Stimulated activated CD4-positive, alpha-beta T cell treated with anti-CD3 and anti-CD28 coated beads, TNF-alpha, amount 100 ng/mL, for 4 hours (primary cell): ENCODE results near the gene PLPPR1.
"Not testable (repeated sequence)": the region's sequence is repeated elsewhere in the genome, so short reads cannot be mapped to it uniquely, and the experiment has no call there.

Source experiments
- DNase-seq, 3 experiments: peaks; one replicate each; pipeline ENCODE4 v3.0.0-alpha.2; 2020; ENCODE audit warnings: low read depth in 3 of 3

PLPPR1 gene

DNA sequence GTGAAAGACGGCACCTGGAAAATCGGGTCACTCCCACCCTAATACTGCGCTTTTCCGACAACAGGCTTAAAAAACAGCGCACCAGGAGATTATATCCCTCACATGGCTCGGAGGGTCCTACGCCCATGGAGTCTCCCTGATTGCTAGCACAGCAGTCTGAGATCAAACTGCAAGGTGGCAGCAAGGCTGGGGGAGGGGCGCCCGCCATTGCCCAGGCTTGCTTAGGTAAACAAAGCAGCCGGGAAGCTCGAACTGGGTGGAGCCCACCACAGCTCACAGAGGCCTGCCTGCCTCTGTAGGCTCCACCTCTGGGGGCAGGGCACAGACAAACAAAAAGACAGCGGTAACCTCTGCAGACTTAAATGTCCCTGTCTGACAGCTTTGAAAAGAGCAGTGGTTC is 262.5 kb downstream of the PLPPR1 start:
- not testable (repeated sequence) for DNase-seq

DNA sequence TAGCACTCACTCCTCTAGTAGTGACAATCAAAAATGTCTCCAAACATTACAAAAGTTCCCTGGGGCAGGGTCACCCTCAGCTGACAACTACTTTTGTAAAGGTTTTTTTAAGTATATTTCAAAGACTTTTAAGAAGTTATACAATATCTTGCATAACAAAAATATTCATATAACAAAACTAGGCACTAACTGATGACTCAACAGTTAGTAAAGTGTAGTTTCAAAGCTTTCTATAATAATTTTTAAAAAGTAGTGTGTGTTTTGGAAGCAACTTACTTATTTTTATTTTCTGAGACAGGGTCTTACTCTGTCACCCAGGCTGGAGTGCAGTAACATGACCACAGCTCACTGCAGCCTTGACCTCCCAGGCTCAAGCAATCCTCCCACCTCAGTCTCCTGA is 271.4 kb downstream of the PLPPR1 start:
- DNase-seq: no peak

DNA sequence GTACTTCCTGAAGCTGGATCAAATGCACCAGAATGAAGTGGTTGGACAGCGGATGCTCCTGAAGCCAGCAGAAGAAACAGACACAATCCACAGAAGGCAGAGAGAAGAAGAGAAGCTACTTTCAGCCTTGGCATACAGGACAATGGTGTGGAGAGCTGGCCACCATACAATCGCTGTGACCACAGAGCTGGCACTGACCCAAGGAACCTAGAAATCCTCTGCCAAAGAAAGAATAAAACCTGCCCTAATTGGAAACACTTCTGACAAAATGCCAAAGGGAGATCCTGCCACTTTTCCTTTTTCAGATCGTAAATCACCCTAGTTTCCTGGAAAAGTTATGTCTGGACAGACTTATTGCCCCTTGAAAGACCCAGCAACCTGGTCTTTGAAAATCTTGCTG is 278.5 kb downstream of the PLPPR1 start:
- DNase-seq: no peak

DNA sequence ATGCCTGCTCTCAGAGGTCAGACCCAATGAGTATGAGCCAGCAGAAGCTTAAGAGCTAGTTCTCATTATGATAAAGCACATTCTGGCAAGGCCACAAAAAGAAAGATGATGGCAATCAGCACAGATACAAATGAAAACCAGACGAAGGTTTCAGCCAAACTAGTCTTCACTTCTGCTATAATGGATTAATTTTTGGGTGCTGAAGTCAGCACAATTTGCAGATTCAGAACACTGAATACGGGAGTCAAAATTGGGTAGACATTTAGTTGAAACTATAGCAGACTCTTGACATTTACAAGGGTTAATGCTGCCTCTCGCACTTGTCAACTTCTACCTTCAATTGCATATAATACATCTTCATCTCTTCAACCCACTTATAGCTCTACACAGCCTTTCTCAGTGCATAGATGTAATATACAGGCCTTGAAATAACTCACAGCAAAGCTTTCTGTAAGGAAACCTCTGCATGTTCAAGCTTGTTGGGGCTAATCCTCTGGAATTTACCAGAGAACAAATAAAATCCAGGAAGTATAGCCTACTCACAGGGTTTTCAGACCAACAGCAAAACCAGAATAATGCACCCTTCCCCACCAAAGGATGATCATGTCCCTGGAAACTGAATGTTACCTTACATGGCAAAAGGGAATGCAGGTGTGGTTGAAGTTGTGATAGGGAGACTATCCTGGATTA is 279.1 kb downstream of the PLPPR1 start:
- no peak for DNase-seq

DNA sequence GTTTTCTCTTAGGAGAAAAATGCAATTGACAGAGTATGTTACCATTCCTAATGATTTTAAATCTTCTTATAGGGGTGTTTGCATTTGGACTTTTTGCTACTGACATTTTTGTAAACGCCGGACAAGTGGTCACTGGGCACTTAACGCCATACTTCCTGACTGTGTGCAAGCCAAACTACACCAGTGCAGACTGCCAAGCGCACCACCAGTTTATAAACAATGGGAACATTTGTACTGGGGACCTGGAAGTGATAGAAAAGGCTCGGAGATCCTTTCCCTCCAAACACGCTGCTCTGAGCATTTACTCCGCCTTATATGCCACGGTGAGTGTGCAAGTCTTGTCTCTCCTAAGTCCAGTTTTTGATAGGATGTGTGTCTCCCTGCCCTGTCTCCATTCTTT is 280.6 kb downstream of the PLPPR1 start:
- no peak for DNase-seq

DNA sequence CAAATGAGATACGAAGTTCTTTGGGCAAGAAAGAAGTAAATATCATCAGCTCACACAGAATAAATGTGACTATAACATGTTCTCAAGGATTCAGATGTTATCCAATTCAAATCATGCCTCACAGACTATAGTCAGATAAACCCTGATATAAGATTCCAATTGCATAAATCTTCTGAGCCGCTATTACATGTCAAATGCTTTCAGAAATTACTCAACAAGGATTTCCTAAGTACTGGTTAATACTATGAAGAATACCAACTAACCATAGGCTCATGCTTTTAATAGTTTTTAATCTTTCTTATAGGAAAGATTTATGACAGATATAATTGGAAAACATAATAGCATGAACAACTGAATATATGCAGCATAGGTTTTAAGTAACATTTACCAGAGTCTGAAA is 282.7 kb downstream of the PLPPR1 start:
- DNase-seq: no peak

DNA sequence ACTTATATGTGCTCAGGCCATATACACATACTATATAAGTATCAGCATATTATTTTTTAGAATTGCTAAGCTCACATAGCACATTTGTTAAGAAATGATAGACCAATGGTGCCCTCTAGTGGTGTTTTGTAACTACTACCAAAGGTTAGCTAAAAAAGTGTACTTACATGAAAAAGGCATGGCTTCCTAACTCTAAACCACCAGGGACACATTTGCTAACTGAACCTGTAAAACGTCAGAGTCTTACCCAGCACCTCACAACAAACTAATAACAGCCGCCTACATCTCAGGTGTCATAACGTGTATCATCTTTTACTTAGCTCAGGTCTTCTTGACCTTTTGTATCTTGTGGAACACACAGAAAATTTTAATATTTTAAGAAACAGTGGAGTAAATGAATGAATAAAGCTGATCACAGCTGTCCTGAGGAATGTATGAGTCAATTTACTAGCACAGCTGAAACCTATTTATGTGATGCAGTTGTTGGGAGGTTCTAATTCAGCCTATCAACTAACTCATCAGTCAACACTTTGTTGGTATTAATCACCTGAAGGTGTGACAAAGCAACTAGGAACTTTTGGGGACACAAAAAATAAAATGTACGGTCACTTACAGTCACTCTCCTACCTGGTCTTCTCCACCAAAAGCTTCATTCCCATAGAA is 283.4 kb downstream of the PLPPR1 start:
- DNase-seq: no peak

DNA sequence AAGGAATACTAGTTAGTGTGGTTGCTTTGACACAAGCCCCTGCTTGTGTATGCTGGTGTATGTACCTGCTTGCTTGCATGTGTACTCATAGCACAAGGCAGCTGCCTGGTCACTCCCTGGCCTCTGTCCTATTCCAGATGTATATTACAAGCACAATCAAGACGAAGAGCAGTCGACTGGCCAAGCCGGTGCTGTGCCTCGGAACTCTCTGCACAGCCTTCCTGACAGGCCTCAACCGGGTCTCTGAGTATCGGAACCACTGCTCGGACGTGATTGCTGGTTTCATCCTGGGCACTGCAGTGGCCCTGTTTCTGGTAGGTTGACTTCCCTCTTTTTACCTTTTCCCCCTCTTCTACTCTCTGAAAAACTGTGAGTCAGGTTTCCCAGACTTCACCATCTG is 284.1 kb downstream of the PLPPR1 start:
- no peak for DNase-seq

DNA sequence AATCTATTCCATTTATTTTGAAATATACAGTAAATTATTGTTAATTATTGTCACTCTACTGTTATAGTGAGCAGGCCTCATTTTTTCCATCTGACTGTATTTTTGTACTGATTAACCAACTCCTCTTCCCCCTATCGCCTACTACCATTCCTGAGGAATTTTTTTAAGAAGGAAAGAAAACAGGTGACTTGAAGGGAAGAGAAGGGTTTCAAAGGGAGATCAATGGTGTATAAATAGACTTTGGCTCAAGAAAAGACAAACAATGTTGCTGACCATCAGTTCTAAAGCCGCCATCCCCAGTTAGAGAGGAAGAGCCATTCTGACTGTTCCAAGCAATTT is 286.6 kb downstream of the PLPPR1 start:
- no peak for DNase-seq

DNA sequence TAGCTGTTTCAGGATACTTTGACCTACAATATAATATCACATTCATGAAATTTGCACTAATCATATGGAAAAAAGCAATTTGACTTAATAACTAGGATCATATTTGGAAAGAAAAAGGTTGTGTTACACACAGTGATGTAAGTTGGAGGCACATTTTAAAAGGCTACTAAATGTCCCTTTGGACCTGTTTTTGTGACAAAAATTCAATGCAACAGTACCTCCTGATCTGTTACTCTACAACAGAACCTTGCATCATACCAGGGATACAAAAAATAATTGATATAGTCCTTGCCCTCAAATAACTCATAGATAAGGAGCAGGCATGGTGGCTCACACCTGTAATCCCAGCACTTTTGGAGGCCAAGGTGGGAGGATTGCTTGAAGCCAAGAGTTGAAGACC is 289.2 kb downstream of the PLPPR1 start:
- no peak for DNase-seq

DNA sequence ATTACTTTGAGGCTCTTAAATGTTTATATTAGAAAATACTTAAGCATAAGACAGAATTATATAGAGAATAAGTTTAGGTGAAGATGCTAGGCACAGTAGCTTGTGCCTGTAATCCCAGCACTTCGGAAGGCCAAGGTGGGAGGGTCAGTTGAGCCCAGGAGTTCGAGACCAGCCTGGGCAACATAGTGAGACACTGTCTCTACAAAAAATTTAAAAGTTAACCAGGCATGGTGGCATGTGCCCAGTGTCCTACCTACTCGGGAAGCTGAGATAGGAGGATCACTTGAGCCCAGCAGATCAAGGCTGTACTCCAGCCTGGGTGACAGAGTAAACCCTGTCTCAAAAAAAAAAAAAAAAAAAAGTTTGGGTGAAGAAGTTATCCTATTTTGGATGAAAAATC is 294.6 kb downstream of the PLPPR1 start:
- DNase-seq: no peak

DNA sequence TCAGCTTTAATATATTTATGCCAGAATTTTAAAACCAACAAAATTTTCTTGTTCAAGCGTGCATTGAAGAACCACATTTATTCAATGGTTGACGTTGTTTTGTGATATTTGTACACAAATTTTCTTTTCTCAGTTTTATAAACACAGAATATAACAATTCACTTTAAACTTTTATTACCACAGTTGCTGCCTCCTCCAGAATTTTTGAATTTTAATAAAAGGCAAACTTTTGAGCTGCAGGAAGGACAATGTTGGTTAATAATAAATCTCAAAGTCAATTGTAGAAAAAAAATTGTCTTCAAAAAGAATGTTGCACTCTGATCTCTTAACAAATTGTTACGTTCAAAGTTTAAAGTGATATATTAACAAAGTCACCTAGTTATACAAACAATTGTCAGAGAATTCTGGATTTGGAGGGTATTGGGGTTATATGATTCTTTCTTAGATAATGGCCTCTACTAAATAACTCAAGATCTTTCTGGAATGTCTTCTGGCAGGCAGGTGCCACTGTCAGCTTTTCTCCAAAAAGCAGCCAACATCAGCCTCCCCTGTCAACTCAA is 295.8 kb downstream of the PLPPR1 start:
- no peak for DNase-seq

DNA sequence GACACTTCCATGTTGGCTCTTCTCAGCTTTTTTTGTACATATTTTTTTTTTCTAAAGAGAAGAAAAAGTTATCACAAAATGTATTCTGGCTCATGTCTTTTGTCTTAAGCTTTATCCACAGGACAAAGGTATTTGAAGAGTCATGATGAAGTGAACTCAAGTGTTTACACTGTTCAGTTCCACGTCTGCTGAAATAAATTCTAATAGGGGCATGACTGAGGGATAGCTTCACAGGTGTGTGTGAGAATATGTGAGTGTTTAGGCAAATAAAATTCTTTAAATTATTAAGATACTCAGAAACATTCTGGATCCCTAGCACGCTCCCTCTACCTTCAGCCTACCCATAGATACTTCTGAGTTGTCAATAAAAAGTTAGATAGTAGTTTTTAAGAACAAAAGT is 296.5 kb downstream of the PLPPR1 start:
- no peak for DNase-seq

DNA sequence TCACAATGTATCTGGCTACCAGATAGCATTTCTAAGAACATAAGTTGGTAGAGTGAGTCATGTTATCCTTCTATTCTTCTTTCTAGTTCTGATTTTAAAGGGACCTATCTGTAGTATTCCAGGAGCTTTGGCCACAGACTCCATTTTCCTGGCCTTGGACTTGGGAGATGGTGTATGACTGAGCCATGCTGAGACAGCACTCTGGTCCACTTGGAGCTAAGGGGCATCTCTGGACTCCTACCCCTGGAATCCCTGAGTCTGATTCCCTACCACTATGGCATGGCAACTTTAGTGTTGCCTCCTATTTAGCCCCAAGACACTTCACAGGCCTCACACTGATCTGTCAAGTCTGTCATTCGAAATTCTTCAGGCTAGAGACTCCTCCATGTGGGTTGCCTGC is 297.5 kb downstream of the PLPPR1 start:
- DNase-seq: no peak

DNA sequence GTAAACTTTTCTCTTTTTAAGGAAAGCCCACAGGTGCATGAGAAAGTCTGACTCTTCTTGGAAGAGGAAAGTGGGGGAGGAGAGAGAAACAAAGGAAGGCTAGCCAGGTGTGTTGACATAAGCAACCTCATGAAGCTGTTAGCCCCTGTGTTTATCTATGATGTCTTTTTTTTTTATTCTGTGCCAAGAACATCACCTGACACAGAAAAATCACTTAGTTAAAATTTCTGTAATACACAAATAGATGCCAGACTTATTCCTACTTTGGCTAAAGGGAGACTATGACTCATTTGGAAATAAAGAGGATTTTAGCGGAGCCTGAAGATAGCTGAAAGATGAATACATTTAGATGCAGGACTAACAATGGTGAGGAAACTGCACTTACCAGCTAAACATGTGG is 298.0 kb downstream of the PLPPR1 start:
- no peak for DNase-seq

DNA sequence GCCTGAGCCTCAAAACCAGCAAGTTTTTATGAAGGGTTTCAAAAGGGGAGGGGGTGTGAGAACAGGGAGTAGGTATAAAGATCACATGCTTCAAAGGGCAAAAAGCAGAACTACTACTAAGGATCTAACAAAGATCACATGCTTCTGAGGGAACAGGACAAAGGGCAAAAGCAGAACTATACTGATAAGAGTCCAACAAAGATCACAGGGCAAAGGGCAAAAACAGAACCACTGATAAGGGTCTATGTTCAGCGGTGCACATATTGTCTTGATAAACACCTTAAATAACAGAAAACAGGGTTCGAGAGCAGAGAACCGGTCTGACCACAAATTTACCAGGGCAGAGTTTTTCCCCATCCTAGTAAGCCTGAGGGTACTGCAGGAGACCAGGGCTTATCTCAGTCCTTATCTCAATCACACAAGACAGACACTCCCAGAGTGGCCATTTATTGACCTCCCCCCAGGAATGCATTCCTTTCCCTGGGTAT is 298.9 kb downstream of the PLPPR1 start:
- DNase-seq: not testable (repeated sequence)

DNA sequence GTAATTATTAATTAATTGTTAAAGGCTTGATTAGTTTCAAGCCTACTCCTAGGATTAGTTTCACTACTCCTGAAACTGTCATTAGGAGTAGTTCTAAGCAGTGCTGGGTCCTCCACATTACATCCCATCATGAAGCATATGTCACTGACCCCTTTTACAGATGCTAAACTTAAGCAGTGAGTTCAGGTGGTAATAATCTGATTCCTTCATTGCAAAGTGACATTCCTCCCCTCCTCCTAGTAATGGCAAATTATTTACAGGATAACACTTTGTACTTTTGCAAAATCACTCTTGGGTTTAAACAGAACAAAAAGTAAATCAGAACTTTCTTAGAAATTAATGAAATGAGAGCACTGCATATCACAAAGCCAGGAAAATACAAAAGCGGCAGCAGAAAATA is 303.8 kb downstream of the PLPPR1 start:
- no peak for DNase-seq

DNA sequence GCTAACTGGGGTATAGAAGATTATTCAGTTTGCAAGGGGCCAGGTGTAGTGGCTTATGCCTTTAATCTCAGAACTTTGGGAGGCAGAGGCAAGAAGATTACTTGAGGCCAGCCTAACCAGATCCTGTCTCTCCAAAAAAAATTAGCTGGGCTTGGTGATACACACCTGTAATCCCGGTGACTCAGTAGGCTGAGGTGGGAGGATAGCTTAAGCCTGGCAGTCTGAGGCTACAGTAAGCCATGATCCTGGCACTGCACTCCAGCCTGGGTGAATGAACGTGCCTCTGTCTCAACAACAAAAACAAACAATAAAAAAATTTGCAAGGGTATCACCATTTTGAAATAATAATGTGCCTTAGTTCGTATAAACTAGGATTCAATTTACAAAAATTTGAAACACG is 305.0 kb downstream of the PLPPR1 start:
- no peak for DNase-seq

DNA sequence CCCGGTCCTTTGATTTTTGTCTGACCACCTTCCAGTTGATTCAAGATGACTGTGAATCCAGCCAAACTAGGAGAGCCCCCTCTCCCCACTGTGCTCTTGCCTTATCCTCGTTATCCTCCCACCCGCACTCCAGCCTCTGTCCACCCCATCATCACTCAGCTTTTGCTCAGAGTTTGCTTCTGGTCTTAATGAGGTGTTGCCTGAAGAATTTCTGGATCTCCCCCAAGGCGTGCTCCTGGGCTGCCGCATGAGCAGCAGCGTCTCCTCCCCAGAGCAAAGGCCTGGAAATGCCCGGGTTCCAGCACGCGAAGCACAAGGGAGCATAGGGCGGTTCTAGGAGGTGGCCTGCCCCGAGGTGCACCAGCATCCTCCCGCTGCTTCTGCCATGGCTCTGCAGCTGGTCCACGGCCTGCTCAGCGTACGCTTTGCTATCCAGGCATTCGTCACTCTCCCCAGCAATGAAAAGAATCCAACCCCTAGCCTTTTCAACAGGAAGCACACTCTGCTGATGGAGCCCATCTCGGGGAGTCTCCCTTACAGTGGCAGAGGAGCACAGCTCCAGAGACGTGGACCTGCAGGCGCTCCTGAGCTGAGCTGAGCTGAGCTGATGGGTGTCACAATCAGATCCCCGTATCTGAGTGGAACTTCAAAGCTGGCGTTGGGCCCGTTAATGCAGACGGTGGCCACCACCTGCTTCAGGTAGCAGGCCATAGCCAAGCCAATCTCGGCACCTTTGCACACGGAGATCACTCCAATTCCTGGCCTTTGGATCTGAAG is 305.6 kb downstream of the PLPPR1 start:
- DNase-seq: no peak

DNA sequence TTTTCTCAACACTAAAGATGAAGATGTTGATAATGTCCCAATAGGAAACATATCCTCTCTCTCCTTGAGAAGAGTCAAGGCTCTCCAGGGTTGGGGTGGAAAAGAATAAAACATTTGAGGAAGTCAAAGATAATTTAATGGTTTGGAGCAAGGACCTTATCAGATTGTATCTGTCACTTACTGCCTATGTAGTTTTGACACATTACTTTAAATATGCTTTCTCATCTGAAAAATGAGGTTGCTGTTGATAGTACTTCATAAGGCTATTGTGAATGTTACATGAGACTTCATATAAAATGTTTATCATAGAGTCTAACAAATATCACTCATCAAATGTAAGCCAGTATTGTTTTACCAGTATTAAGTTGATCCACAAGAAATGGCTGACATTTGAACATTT is 307.6 kb downstream of the PLPPR1 start:
- no peak for DNase-seq

DNA sequence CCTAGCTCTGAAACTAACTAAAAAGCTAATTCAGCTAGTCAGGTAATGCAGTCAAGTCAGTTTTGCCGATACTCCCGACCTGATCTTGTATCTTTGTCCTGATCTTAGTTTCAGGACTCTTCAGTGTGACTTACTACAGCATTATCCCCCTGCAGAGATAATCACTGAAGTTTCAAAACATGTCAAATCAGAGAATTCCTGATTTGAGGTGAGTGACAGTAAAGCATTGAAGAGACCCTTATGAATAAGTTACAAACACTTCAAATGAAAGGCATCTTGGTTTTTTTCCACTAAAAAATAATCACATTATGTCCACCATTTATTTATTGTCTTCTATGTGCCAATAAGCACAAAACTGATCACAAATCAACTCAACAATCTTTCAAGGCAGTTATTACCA is 308.7 kb downstream of the PLPPR1 start:
- no peak for DNase-seq

DNA sequence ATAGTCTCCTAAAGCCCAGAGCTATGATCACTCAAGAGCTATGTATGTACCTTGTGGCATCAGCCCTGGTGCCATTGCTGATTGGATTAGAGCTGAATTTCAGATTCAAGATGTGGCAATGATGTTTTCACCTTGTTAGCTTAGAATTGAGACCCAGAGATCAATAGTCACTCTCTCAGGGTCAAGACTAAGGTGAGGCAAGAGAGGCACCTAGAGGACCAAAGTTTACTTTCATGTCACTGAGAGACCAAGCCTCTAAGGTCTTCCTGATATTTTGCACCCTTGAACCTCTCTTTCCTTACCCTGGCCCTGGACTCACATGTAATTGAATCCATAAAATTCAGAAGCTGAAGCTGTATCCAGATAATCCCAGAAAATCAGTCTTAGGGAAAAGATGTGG is 313.4 kb downstream of the PLPPR1 start:
- DNase-seq: no peak

DNA sequence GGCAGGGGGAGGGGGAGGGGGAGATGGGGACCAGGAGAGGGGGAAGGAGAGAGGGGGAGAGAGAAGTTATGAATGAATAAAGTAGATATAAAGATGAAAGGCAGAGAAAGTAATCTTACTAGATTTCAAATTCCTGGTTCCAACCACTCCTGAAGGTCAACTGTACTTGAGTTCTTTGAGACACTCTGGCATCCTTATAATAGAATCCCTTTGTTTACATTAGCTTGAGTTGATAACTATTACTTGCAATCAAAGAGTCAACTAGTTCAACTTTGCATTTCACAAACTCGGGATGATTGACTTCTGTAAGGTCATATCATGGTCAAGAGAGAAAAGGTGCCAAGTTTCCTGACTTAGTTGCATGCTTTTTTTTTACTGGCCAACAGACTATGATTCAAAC is 314.1 kb downstream of the PLPPR1 start:
- DNase-seq: no peak
